Esophagus muscularis mucosa (tissue), 3 donors: Measurements from ENCODE around the gene PAGE2B.

Experiments used
- POLR2A ChIP-seq: fragments of 450-650 bp; IDR thresholded peaks from one replicate; pipeline ENCODE4 v1.6.1; 2017; ENCODE audit warnings: antibody characterized with exemption, moderate library complexity, mild to moderate bottlenecking, low read depth
- TF ChIP-seq, protein P1 (sequence below), 3 experiments: fragments of 200-600 bp in 2 of 3; fragments of 450-650 bp in 1 of 3; sonication (generic) in 2 of 3; IDR thresholded peaks; one replicate each; pipeline ENCODE4 v1.5.1; 2017 to 2019; ENCODE audit warnings: antibody characterized with exemption in 3 of 3, mild to moderate bottlenecking in 2 of 3, moderate library complexity in 1 of 3

DNA sequence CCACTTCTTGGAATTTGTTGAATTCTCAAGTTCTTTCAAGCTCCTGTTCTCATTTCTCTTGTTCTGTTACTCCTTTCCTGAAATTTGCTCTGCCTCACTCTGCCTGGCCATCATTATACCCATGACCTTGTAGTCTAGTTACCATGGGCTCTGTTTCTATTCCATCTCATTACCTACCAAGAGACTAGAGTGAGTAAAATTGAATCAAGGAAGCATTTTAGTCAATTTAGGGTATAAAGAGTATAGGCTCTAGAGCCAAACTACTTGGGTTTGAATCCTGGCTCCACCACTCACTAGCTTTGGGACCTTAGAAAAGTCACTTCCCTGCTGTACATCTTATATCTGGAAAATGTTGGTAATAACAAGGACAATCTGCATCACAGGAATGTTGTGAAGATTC is 46.2 kb upstream of the PAGE2B start:
- TF ChIP-seq, protein P1, sequence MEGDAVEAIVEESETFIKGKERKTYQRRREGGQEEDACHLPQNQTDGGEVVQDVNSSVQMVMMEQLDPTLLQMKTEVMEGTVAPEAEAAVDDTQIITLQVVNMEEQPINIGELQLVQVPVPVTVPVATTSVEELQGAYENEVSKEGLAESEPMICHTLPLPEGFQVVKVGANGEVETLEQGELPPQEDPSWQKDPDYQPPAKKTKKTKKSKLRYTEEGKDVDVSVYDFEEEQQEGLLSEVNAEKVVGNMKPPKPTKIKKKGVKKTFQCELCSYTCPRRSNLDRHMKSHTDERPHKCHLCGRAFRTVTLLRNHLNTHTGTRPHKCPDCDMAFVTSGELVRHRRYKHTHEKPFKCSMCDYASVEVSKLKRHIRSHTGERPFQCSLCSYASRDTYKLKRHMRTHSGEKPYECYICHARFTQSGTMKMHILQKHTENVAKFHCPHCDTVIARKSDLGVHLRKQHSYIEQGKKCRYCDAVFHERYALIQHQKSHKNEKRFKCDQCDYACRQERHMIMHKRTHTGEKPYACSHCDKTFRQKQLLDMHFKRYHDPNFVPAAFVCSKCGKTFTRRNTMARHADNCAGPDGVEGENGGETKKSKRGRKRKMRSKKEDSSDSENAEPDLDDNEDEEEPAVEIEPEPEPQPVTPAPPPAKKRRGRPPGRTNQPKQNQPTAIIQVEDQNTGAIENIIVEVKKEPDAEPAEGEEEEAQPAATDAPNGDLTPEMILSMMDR (IDR thresholded peaks at IDR 0.05) = no peak
- no peak for TF ChIP-seq POLR2A
